ENCODE results near the gene LRRC75A. TPM values are rescaled to one million over a fixed set of nuclear protein-coding genes. Genes with fewer than 3 reads are reported as not detected.
"Not testable (repeated sequence)": the region's sequence is repeated elsewhere in the genome, so short reads cannot be mapped to it uniquely, and the experiment has no call there.

Gene LRRC75A
- total and polyA plus RNA-seq, 2 experiments from 2014 or later: 10.7 to 18.0 TPM

GRCh38 chr17:16529906-16530305 is 37.9 kb upstream of the LRRC75A start:
- Histone ChIP-seq H3K9me2 (replicated peaks; ENCODE audit: insufficient read depth) (no peaks in the 10 kb centered on the region), H4K20me1 (ENCODE audit: insufficient read depth, poor library complexity, severe bottlenecking) (no peaks in the 10 kb centered on the region), H3K79me2 (no peaks in the 10 kb centered on the region), H3K9me3 (ENCODE audit: low read depth) (no peaks in the 10 kb centered on the region), H3K4me3 (no peak overlapping the region), H3K27ac (no peak overlapping the region), H3K4me1 (ENCODE audit: insufficient read depth) (peaks cover 2% of the 10 kb centered on the region), H2AFZ (no peak overlapping the region), H3K27me3 (peaks cover 4% of the 10 kb centered on the region), H3K4me2 (no peak overlapping the region), H3K36me3 (replicated peaks; ENCODE audit: insufficient read depth, low read depth) (no peaks in the 10 kb centered on the region)
- 84% methylated on average over 4 of the region's 4 CpGs for WGBS (ENCODE audit: low lambda C conversion rate, missing lambda C conversion rate)
- DNase-seq (ENCODE audit: low spot score): no peak
- TF ChIP-seq EZH2 (IDR thresholded peaks at IDR 0.05; ENCODE audit: borderline replicate concordance): no peak
- no peak for TF ChIP-seq CTCF (IDR thresholded peaks at IDR 0.05; ENCODE audit: poor library complexity)
- no peak for TF ChIP-seq EZH2phosphoT487 (IDR thresholded peaks at IDR 0.05; ENCODE audit: low read depth, severe bottlenecking, unreplicated experiment)

DNA sequence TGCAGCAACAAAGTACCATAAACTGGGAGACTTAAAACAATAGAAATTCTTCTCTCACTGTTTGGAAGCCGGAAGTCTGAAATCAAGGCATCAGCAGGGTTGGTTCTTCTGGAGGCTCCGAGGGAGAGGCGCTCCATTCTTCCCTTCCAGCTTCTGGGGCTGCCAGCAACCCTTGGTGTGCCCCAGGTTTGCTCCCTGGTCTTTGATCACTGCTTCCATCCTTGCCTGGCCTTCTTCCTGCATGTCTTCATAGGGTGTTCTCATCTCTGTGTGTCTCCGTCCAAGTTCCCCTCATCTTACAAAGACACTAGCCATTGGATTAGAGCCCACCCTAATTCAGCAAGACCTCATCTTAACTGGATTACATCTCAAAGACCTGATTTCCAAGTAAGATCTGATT is 35.3 kb upstream of the LRRC75A start:
- H3K36me3 ChIP-seq (replicated peaks; ENCODE audit: insufficient read depth, low read depth): no peaks in the 10 kb centered on the region
- H3K27me3 ChIP-seq: peaks cover 4% of the 10 kb centered on the region
- no peaks in the 10 kb centered on the region for H3K9me3 ChIP-seq (ENCODE audit: low read depth)
- no peak overlapping the region for H3K4me3 ChIP-seq
- no peaks in the 10 kb centered on the region for H3K9me2 ChIP-seq (replicated peaks; ENCODE audit: insufficient read depth)
- 89% methylated on average over 4 of the region's 4 CpGs for WGBS (ENCODE audit: low lambda C conversion rate, missing lambda C conversion rate)
- no peaks in the 10 kb centered on the region for H4K20me1 ChIP-seq (ENCODE audit: insufficient read depth, poor library complexity, severe bottlenecking)
- H2AFZ ChIP-seq: no peak overlapping the region
- H3K27ac ChIP-seq: no peak overlapping the region
- H3K4me2 ChIP-seq: no peak overlapping the region
- H3K4me1 ChIP-seq (ENCODE audit: insufficient read depth): no peaks in the 10 kb centered on the region
- H3K79me2 ChIP-seq: no peaks in the 10 kb centered on the region
- no peak for DNase-seq (ENCODE audit: low spot score)
- TF ChIP-seq EZH2 (IDR thresholded peaks at IDR 0.05; ENCODE audit: borderline replicate concordance) (no peak), EZH2phosphoT487 (IDR thresholded peaks at IDR 0.05; ENCODE audit: low read depth, severe bottlenecking, unreplicated experiment) (no peak), CTCF (IDR thresholded peaks at IDR 0.05; ENCODE audit: poor library complexity) (no peak)

- not testable (repeated sequence) for H3K36me3 ChIP-seq (replicated peaks; ENCODE audit: insufficient read depth, low read depth); H3K4me2 ChIP-seq; H3K9me2 ChIP-seq (replicated peaks; ENCODE audit: insufficient read depth); H3K4me3 ChIP-seq; DNase-seq (ENCODE audit: low spot score); H3K9me3 ChIP-seq (ENCODE audit: low read depth); H3K27me3 ChIP-seq; H3K79me2 ChIP-seq; H2AFZ ChIP-seq; H3K4me1 ChIP-seq (ENCODE audit: insufficient read depth); H4K20me1 ChIP-seq (ENCODE audit: insufficient read depth, poor library complexity, severe bottlenecking); H3K27ac ChIP-seq
- peak; percentile 8 for TF ChIP-seq CTCF (IDR thresholded peaks at IDR 0.05; ENCODE audit: poor library complexity)
- WGBS (ENCODE audit: low lambda C conversion rate, missing lambda C conversion rate): 94% methylated on average over 6 of the region's 6 CpGs
Observed at GRCh38 chr17:16525556-16525955, 33.6 kb upstream of the LRRC75A start.
